Body of pancreas (tissue), 4 donors: ENCODE results near the gene RIN3.

Source experiments
- CTCF ChIP-seq, 7 experiments: fragments of 450-650 bp in 4 of 7; fragments of 200-600 bp in 3 of 7; sonication (generic) in 3 of 7; IDR thresholded peaks; one replicate each; pipeline ENCODE4 v1.5.1; 2016 to 2019; ENCODE audit warnings: antibody characterized with exemption in 7 of 7
- POLR2A ChIP-seq, 3 donors: fragments of 450-650 bp; IDR thresholded peaks; one replicate each; pipeline ENCODE4 v1.6.1; 2016; ENCODE audit warnings: antibody characterized with exemption in 3 of 3, mild to moderate bottlenecking in 2 of 3

GRCh38 chr14:92586963-92587699 is 73.5 kb downstream of the RIN3 start:
- no peak for TF ChIP-seq POLR2A (IDR thresholded peaks at IDR 0.05)
- TF ChIP-seq CTCF (IDR thresholded peaks at IDR 0.05), result no peak
